Esophagus squamous epithelium (tissue), 5 donors: ENCODE measurements around the gene GP5. TPM values are rescaled to one million over a fixed set of nuclear protein-coding genes. Genes with fewer than 3 reads are reported as not detected.

ENCODE experiments used
- DNase-seq: peaks from one replicate; lab custom pipeline; 2025; lab: John Stamatoyannopoulos, UW
- H3K27ac ChIP-seq, 4 donors: fragments of 200-600 bp; sonication (generic); one replicate each; pipeline ENCODE4 v1.5.1; 2016 to 2019; ENCODE audit warnings: mild to moderate bottlenecking in 1 of 4
- H3K27me3 ChIP-seq, 4 donors: fragments of 200-600 bp; sonication (generic); 1 replicate in 3 of 4; 2 replicates in 1 of 4; pipeline versions ENCODE4 v1.5.1 to v1.6.0; 2017 to 2021; ENCODE audit warnings: antibody characterized with exemption in 1 of 4
- H3K36me3 ChIP-seq, 3 donors: fragments of 200-600 bp; sonication (generic); one replicate each; pipeline ENCODE4 v1.5.1; 2016 to 2019
- H3K4me1 ChIP-seq, 3 donors: fragments of 200-600 bp; sonication (generic); one replicate each; pipeline ENCODE4 v1.5.1; 2017 to 2019
- H3K4me3 ChIP-seq, 4 donors: fragments of 200-600 bp; sonication (generic); 1 replicate in 3 of 4; 2 replicates in 1 of 4; pipeline ENCODE4 v1.5.1; 2016 to 2019; ENCODE audit warnings: mild to moderate bottlenecking in 2 of 4, moderate library complexity in 1 of 4
- H3K9me3 ChIP-seq, 3 donors: fragments of 200-600 bp; sonication (generic); one replicate each; pipeline ENCODE4 v1.5.1; 2016 to 2019
- CTCF ChIP-seq, 6 experiments: fragments of 450-650 bp in 4 of 6; fragments of 200-600 bp in 2 of 6; sonication (generic) in 2 of 6; IDR thresholded peaks; one replicate each; pipeline ENCODE4 v1.5.1; 2016 to 2019; ENCODE audit warnings: antibody characterized with exemption in 6 of 6, mild to moderate bottlenecking in 4 of 6, moderate library complexity in 4 of 6
- POLR2A ChIP-seq, 4 donors: fragments of 450-650 bp; IDR thresholded peaks; one replicate each; pipeline ENCODE4 v1.6.1; 2017; ENCODE audit warnings: antibody characterized with exemption in 4 of 4, mild to moderate bottlenecking in 4 of 4, moderate library complexity in 3 of 4
- WGBS, 2 donors: methylation state at CpG; one replicate each; pipeline ENCODE4 v1.1.5; 2018; 5-methylcytosine and 5-hydroxymethylcytosine counted together
- intact Hi-C: fragments of 100-400 bp; cut with DNase I; formaldehyde crosslinking; loops from one replicate; pipeline ENCODE4 v1.15.0; 2022
- total RNA-seq, 4 donors: library from RNA; depleted of rRNA; stranded (reverse); fragments of >200 nt; gene quantifications; one replicate each; pipeline ENCODE4 v1.1.0, GENCODE V29; 2016
- donor health status: DM: yes; HTN: yes; CAD: no.

Gene GP5
- total RNA-seq, 4 donors from 2014 or later = 0.38 TPM; not detected in 3

- no peak for DNase-seq
- WGBS, 2 donors = 57 to 66% methylated on average over 10 of the region's 10 CpGs
- Histone ChIP-seq H3K9me3 (no peaks in the 10 kb centered on the region), H3K27ac (no peak overlapping the region), H3K4me1 (peaks cover 0 to 5% (median 0%) of the 10 kb centered on the region in 3 donors), H3K4me3 (no peak overlapping the region), H3K27me3 (peaks cover 0 to 54% (median 2%) of the 10 kb centered on the region in 4 donors), H3K36me3 (no peaks in the 10 kb centered on the region)
- intact Hi-C loops = no loop called here
- TF ChIP-seq POLR2A (IDR thresholded peaks at IDR 0.05) (no peak), CTCF (IDR thresholded peaks at IDR 0.05) (no peak)
Measured at GRCh38 chr3:194370753-194371152, 28.3 kb downstream of the GP5 start.

- intact Hi-C loops = no loop called here
- H3K27me3 ChIP-seq = peaks cover 0 to 57% (median 2%) of the 10 kb centered on the region in 4 donors
- 11 to 18% methylated on average over 6 to 7 of the region's 21 CpGs for WGBS, 2 donors
- no peak within 1 kb of the TSS for H3K4me3 ChIP-seq
- H3K9me3 ChIP-seq = no peaks in the 10 kb centered on the region
- TF ChIP-seq CTCF (IDR thresholded peaks at IDR 0.05) = no peak
- no peak for TF ChIP-seq POLR2A (IDR thresholded peaks at IDR 0.05)
- H3K36me3 ChIP-seq = no peaks in the 10 kb centered on the region
- H3K4me1 ChIP-seq = peaks cover 0 to 5% (median 2%) of the 10 kb centered on the region in 3 donors
- DNase-seq = no peak
- H3K27ac ChIP-seq = no peak within 1 kb of the TSS
Measured at GRCh38 chr3:194369522-194370279, 29.4 kb downstream of the GP5 start, which contains the start of gene LRRC15. Gene LRRC15, minus strand, starts transcription at chr3:194369743. Its CDS starts 8,700 bp downstream, at chr3:194361043.

- intact Hi-C loops = no loop called here
- 75 to 78% methylated on average over 5 of the region's 6 CpGs for WGBS, 2 donors
- TF ChIP-seq CTCF (IDR thresholded peaks at IDR 0.05) (no peak), POLR2A (IDR thresholded peaks at IDR 0.05) (no peak)
- no peak for DNase-seq
- no peaks in the 10 kb centered on the region for H3K9me3 ChIP-seq
- peaks cover 0 to 61% (median 2%) of the 10 kb centered on the region in 4 donors for H3K27me3 ChIP-seq
- H3K4me1 ChIP-seq = peaks cover 0 to 11% (median 7%) of the 10 kb centered on the region in 3 donors
- no peaks in the 10 kb centered on the region for H3K36me3 ChIP-seq
- H3K27ac ChIP-seq = no peak overlapping the region
- no peak overlapping the region for H3K4me3 ChIP-seq
Measured at GRCh38 chr3:194368918-194369317, 30.1 kb downstream of the GP5 start.

GRCh38 chr3:194367992-194368841 lies 30.8 kb downstream of the GP5 start:
- H3K4me3 ChIP-seq = no peak overlapping the region
- DNase-seq = no peak

More at GRCh38 chr3:194367992-194368841, 30.8 kb downstream of the GP5 start:
- H3K9me3 ChIP-seq = no peaks in the 10 kb centered on the region
- H3K4me1 ChIP-seq = peaks cover 0 to 11% (median 7%) of the 10 kb centered on the region in 3 donors
- intact Hi-C loops = no loop called here
- TF ChIP-seq POLR2A (IDR thresholded peaks at IDR 0.05) = no peak
- TF ChIP-seq CTCF (IDR thresholded peaks at IDR 0.05) = no peak
- WGBS, 2 donors = 53 to 65% methylated on average over 13 to 14 of the region's 18 CpGs
- peaks cover 0 to 68% (median 2%) of the 10 kb centered on the region in 4 donors for H3K27me3 ChIP-seq
- H3K36me3 ChIP-seq = no peaks in the 10 kb centered on the region
- H3K27ac ChIP-seq = no peak overlapping the region
